ENCODE results near the gene ACOT12. TPM values are rescaled to one million over a fixed set of nuclear protein-coding genes. Genes with fewer than 3 reads are reported as not detected.

ACOT12 gene
- total and polyA plus RNA-seq, 12 donors = 0.15 TPM; not detected in 11

GRCh38 chr5:81425569-81425968 is 31.6 kb upstream of the ACOT12 start:
- DNase-seq (no peak), ATAC-seq (peak in 7 of 8 donors; percentile 33 to 81 (median 65))
- WGBS, 2 donors = 3 to 8% methylated on average over 2 of the region's 2 CpGs
- peak; percentile 63 to 80 (median 71) for TF ChIP-seq CTCF (IDR thresholded peaks at IDR 0.05)
- Histone ChIP-seq H3K36me3 (peaks cover 0 to 20% (median 0%) of the 10 kb centered on the region in 9 donors), H3K27me3 (no peaks in the 10 kb centered on the region), H3K27ac (peak overlapping the region in 4 of 10 donors; percentile 14 to 57 (median 30)), H3K4me3 (no peak overlapping the region), H3K4me1 (peaks cover 0 to 34% (median 20%) of the 10 kb centered on the region in 9 donors), H3K9me3 (no peaks in the 10 kb centered on the region)
- intact Hi-C loops (cut with DNase I) = loop anchor here (1.0 to 10.0 kb wide), 13 partner anchors 319 to 802 kb away; partner anchors contain the start of gene SSBP2 (in 3 of the 10)

GRCh38 chr5:81424728-81425127 is 30.8 kb upstream of the ACOT12 start:
- Histone ChIP-seq H3K9me3 (no peaks in the 10 kb centered on the region), H3K36me3 (peaks cover 0 to 28% (median 8%) of the 10 kb centered on the region in 9 donors), H3K27me3 (no peaks in the 10 kb centered on the region), H3K4me1 (peaks cover 0 to 34% (median 20%) of the 10 kb centered on the region in 9 donors), H3K4me3 (no peak overlapping the region), H3K27ac (no peak overlapping the region)
- no peak for TF ChIP-seq CTCF (IDR thresholded peaks at IDR 0.05)
- ATAC-seq (peak in 4 of 8 donors; percentile 38 to 79 (median 49)), DNase-seq (no peak)
- intact Hi-C loops (cut with DNase I) = loop anchor here (1.0 to 10.0 kb wide), 13 partner anchors 320 to 803 kb away; partner anchors contain the start of gene SSBP2 (in 3 of the 10)
- WGBS, 2 donors = 85 to 93% methylated on average over 1 of the region's 1 CpG

- Histone ChIP-seq H3K27me3 (no peaks in the 10 kb centered on the region), H3K4me3 (no peak overlapping the region), H3K9me3 (no peaks in the 10 kb centered on the region), H3K27ac (no peak overlapping the region), H3K4me1 (peaks cover 0 to 23% (median 20%) of the 10 kb centered on the region in 9 donors), H3K36me3 (peaks cover 0 to 47% (median 15%) of the 10 kb centered on the region in 9 donors)
- ATAC-seq (no peak), DNase-seq (no peak)
- TF ChIP-seq CTCF (IDR thresholded peaks at IDR 0.05) = no peak
- WGBS, 2 donors = 83 to 84% methylated on average over 2 of the region's 2 CpGs
- intact Hi-C loops (cut with DNase I) = loop anchor here in 8 of 10 donors (10.0 kb wide), 6 partner anchors 322 to 802 kb away; partner anchors contain the start of gene SSBP2 (in 1 of the 8)
Measured at GRCh38 chr5:81422671-81423070, 28.7 kb upstream of the ACOT12 start.

- Histone ChIP-seq H3K27me3 (no peaks in the 10 kb centered on the region), H3K4me3 (no peak overlapping the region), H3K36me3 (peaks cover 0 to 55% (median 15%) of the 10 kb centered on the region in 9 donors), H3K27ac (peak overlapping the region in 1 of 10 donors; percentile 17), H3K4me1 (peaks cover 0 to 8% (median 3%) of the 10 kb centered on the region in 9 donors), H3K9me3 (no peaks in the 10 kb centered on the region)
- TF ChIP-seq CTCF (IDR thresholded peaks at IDR 0.05) = no peak
- no peak for DNase-seq
- WGBS, 2 donors = 79 to 86% methylated on average over 6 of the region's 6 CpGs
- intact Hi-C loops (cut with DNase I) = loop anchor here in 8 of 10 donors (10.0 kb wide), 6 partner anchors 325 to 805 kb away; partner anchors contain the start of gene SSBP2 (in 1 of the 8)
- ATAC-seq = no peak
Measured at GRCh38 chr5:81420039-81420667, 26.2 kb upstream of the ACOT12 start.

All from heart right ventricle (tissue), 16 donors.